PC-9 (cell line): ENCODE data around the gene CARMIL1. TPM values are rescaled to one million over a fixed set of nuclear protein-coding genes. Genes with fewer than 3 reads are reported as not detected.

ENCODE experiments used
- BruUV-seq: library from RNA; stranded (reverse); fragments of 400-500 nt; replicated peaks from 2 replicates; lab custom pipeline; 2021; lab: Mats Ljungman, UMichigan
- CTCF ChIA-PET: fragments of 300-600 bp; sonication (Branson Sonifier 250); formaldehyde crosslinking; loops from one replicate; lab custom pipeline; 2022; ENCODE audit warnings: antibody characterized with exemption; lab: Charles Lee
- POLR2A ChIA-PET: fragments of 300-600 bp; sonication (Branson Sonifier 250); formaldehyde crosslinking; loops from one replicate; lab custom pipeline; 2022; ENCODE audit warnings: antibody characterized with exemption; ENCODE audit not compliant: unreplicated experiment; lab: Charles Lee
- DNase-seq, 2 experiments: peaks; one replicate each; pipeline versions ENCODE4 v3.0.0 to v3.0.0-alpha.2; 2015 to 2022; ENCODE audit warnings: mixed read lengths in 1 of 2
- H2AFZ ChIP-seq: fragments of 200-600 bp; sonication (generic); 2 replicates; pipeline ENCODE4 v1.8.1; 2017; ENCODE audit warnings: antibody characterized with exemption
- H3F3A ChIP-seq: fragments of 200-600 bp; sonication (generic); 2 replicates; pipeline ENCODE4 v1.8.1; 2017; ENCODE audit warnings: antibody characterized with exemption, mild to moderate bottlenecking, low read depth; ENCODE audit not compliant: insufficient read depth
- H3K27ac ChIP-seq: fragments of 200-600 bp; sonication (generic); 2 replicates; pipeline ENCODE4 v1.6.1; 2016; ENCODE audit warnings: mixed run types
- H3K27me3 ChIP-seq: fragments of 200-600 bp; sonication (generic); 2 replicates; pipeline ENCODE4 v1.6.1; 2016; ENCODE audit warnings: low read depth, mixed run types; ENCODE audit not compliant: insufficient read depth
- H3K36me3 ChIP-seq: fragments of 200-600 bp; sonication (generic); 2 replicates; pipeline ENCODE4 v1.6.1; 2016; ENCODE audit warnings: low read depth, mixed run types
- H3K4me1 ChIP-seq: fragments of 200-600 bp; sonication (generic); replicated peaks from 2 replicates; pipeline ENCODE4 v1.6.1; 2016; ENCODE audit warnings: mixed run types; ENCODE audit not compliant: insufficient read depth
- H3K4me2 ChIP-seq: fragments of 200-600 bp; sonication (generic); 2 replicates; pipeline ENCODE4 v1.6.1; 2017; ENCODE audit warnings: mixed run types
- H3K4me3 ChIP-seq: fragments of 200-600 bp; sonication (generic); 2 replicates; pipeline ENCODE4 v1.6.1; 2016; ENCODE audit warnings: mixed run types
- H3K79me2 ChIP-seq: fragments of 200-600 bp; sonication (generic); 2 replicates; pipeline ENCODE4 v1.6.1; 2017; ENCODE audit warnings: low read depth, mixed run types
- H3K9me2 ChIP-seq: fragments of 200-600 bp; sonication (generic); 2 replicates; pipeline ENCODE4 v1.8.1; 2017; ENCODE audit warnings: mild to moderate bottlenecking; ENCODE audit not compliant: insufficient read depth
- H3K9me3 ChIP-seq: fragments of 200-600 bp; sonication (generic); 2 replicates; pipeline ENCODE4 v1.8.1; 2016; ENCODE audit warnings: low read depth; ENCODE audit not compliant: insufficient read depth
- H4K20me1 ChIP-seq: fragments of 200-600 bp; sonication (generic); 2 replicates; pipeline ENCODE4 v1.8.1; 2017; ENCODE audit not compliant: insufficient read depth
- EZH2 ChIP-seq: fragments of 200-600 bp; sonication (generic); IDR thresholded peaks from 2 replicates; pipeline ENCODE4 v1.8.0; 2017; ENCODE audit warnings: antibody characterized with exemption, low read depth
- intact Hi-C: fragments of 100-400 bp; cut with micrococcal nuclease; formaldehyde crosslinking; loops from one replicate; pipeline ENCODE4 v1.10.0; 2022; ENCODE audit not compliant: unreplicated experiment
- total RNA-seq: library from RNA; stranded (reverse); gene quantifications from 2 replicates; pipeline ENCODE4 v1.2.3, GENCODE V29; 2021
- TF ChIP-seq, protein P1 (sequence below): fragments of 200-600 bp; sonication (generic); conservative IDR thresholded peaks from 2 replicates; pipeline ENCODE4 v1.6.1; 2017; ENCODE audit warnings: mixed run types, antibody characterized with exemption, mild to moderate bottlenecking, moderate library complexity

CARMIL1 gene
- total RNA-seq, 1 experiment from 2014 or later = 33.1 TPM

DNA sequence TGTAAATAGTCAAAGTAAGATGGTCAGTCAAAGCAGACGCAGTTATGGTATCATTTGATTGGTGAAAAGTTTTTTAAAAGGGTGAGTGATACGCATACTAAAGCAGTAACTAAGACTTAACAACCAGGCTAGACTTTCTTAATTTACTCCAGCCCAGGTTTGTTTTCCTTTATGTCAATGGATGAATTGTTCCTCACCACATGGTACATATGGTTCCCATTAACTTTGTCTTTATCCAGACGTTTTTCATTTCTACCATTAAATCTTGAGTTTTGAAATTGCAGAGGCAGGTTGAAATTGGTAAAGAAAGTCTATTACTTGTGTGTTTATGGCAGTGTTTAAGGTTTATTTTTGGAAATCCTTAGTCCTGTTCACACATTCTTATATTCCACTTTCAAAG lies 274.3 kb downstream of the CARMIL1 start:
- H3K9me3 ChIP-seq = no peaks in the 10 kb centered on the region
- H3F3A ChIP-seq = no peaks in the 10 kb centered on the region
- ChIA-PET CTCF (no interaction called here), POLR2A (interaction anchor here (0.7 kb wide), 1 partner anchor 19 kb away, joined by 9 read pairs; no protein-coding TSS in a partner anchor)
- H3K27ac ChIP-seq = no peak overlapping the region
- no peaks in the 10 kb centered on the region for H3K36me3 ChIP-seq
- H3K4me2 ChIP-seq = no peak overlapping the region
- intact Hi-C loops = no loop called here
- no TSS peak for BruUV-seq
- no peaks in the 10 kb centered on the region for H3K27me3 ChIP-seq
- no peaks in the 10 kb centered on the region for H3K9me2 ChIP-seq
- H3K4me3 ChIP-seq = no peak overlapping the region
- no peaks in the 10 kb centered on the region for H4K20me1 ChIP-seq
- H2AFZ ChIP-seq = no peak overlapping the region
- H3K4me1 ChIP-seq = 0 out of 2 replicates have a peak, but pooled peaks cover 4% of the 10 kb centered on the region
- no peaks in the 10 kb centered on the region for H3K79me2 ChIP-seq
- TF ChIP-seq, protein P1, sequence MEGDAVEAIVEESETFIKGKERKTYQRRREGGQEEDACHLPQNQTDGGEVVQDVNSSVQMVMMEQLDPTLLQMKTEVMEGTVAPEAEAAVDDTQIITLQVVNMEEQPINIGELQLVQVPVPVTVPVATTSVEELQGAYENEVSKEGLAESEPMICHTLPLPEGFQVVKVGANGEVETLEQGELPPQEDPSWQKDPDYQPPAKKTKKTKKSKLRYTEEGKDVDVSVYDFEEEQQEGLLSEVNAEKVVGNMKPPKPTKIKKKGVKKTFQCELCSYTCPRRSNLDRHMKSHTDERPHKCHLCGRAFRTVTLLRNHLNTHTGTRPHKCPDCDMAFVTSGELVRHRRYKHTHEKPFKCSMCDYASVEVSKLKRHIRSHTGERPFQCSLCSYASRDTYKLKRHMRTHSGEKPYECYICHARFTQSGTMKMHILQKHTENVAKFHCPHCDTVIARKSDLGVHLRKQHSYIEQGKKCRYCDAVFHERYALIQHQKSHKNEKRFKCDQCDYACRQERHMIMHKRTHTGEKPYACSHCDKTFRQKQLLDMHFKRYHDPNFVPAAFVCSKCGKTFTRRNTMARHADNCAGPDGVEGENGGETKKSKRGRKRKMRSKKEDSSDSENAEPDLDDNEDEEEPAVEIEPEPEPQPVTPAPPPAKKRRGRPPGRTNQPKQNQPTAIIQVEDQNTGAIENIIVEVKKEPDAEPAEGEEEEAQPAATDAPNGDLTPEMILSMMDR = no peak
- TF ChIP-seq EZH2 = no peak
- DNase-seq = no peak

DNA sequence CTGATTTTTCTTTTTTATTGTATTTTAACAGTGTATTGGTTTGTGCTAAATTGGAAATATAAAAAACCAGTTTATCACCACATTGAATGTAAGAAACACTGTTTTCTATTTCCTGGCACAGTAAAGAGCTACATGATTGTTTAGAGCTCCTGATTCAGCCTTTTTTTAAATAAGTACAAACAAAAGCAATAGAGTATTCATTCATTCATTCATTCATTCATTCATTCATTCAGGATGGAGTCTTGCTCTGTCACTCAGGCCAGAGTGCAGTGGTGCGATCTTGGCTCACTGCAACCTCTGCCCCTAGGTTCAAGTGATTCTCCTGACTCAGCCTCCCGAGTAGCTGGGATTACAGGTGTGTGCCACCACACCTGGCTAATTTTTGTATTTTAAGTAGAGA lies 276.0 kb downstream of the CARMIL1 start:
- ChIA-PET POLR2A (no interaction called here), CTCF (no interaction called here)
- no TSS peak for BruUV-seq
- Histone ChIP-seq H3K27me3 (no peaks in the 10 kb centered on the region), H3K4me2 (no peak overlapping the region), H3K4me3 (no peak overlapping the region), H3K9me3 (no peaks in the 10 kb centered on the region), H4K20me1 (no peaks in the 10 kb centered on the region), H3K4me1 (0 out of 2 replicates have a peak, but pooled peaks cover 4% of the 10 kb centered on the region), H3K27ac (no peak overlapping the region), H3K36me3 (no peaks in the 10 kb centered on the region), H2AFZ (no peak overlapping the region), H3K79me2 (no peaks in the 10 kb centered on the region), H3F3A (no peaks in the 10 kb centered on the region), H3K9me2 (no peaks in the 10 kb centered on the region)
- intact Hi-C loops = no loop called here
- TF ChIP-seq EZH2 = no peak
- TF ChIP-seq, protein P1 = no peak
- no peak for DNase-seq

DNA sequence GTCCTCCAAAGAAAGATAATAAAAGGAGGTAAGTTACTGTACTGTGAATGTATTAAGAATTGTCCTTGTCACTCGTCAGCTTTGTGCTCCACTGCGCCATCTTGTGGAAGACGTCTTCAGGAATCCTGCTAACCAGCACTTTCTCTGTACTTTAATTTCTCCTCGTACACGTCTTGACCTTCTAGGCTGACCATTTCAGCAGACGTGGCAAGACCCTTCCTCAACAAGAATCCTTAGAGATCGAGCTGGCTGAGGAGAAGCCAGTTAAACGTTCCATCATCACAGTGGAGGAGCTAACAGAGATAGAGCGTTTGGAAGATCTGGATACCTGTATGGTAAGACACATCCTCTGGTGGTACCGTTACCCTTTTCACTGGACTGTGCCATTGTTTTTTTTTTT lies 277.3 kb downstream of the CARMIL1 start:
- H3K4me2 ChIP-seq = no peak overlapping the region
- TF ChIP-seq, protein P1 = peak; percentile 88
- no peak for TF ChIP-seq EZH2
- no peaks in the 10 kb centered on the region for H3K9me3 ChIP-seq
- H3K36me3 ChIP-seq = no peaks in the 10 kb centered on the region
- DNase-seq = peak in 1 of 2 experiments; percentile 70
- no peaks in the 10 kb centered on the region for H3F3A ChIP-seq
- ChIA-PET CTCF (interaction anchor here (0.6 to 1.9 kb wide), 5 partner anchors 30 to 539 kb away, joined by 3 to 5 read pairs (median 3); no protein-coding TSS in a partner anchor), POLR2A (no interaction called here)
- H3K27ac ChIP-seq = no peak overlapping the region
- no peak overlapping the region for H2AFZ ChIP-seq
- H3K4me3 ChIP-seq = no peak overlapping the region
- no peaks in the 10 kb centered on the region for H3K27me3 ChIP-seq
- H4K20me1 ChIP-seq = no peaks in the 10 kb centered on the region
- intact Hi-C loops = loop anchor here (1.0 kb wide), 2 partner anchors 291 to 333 kb away; no protein-coding TSS in a partner anchor
- H3K79me2 ChIP-seq = no peaks in the 10 kb centered on the region
- no peaks in the 10 kb centered on the region for H3K9me2 ChIP-seq
- H3K4me1 ChIP-seq = 0 out of 2 replicates have a peak, but pooled peaks cover 4% of the 10 kb centered on the region
- BruUV-seq = no TSS peak
